PC-3 (cell line): ENCODE data around the gene DTNBP1. TPM values are rescaled to one million over a fixed set of nuclear protein-coding genes. Genes with fewer than 3 reads are reported as not detected.

Source experiments
- ATAC-seq: fragments of 200-7000 bp; cut with Tn5 transposase; 2 replicates; pipeline ENCODE4 v1.9.1; 2020; ENCODE audit warnings: mild to moderate bottlenecking, moderate library complexity
- BruUV-seq: library from RNA; stranded (reverse); fragments of 400-500 nt; replicated peaks from 2 replicates; lab custom pipeline; 2021; lab: Mats Ljungman, UMichigan
- CTCF ChIA-PET: fragments of 300-600 bp; sonication (Branson Sonifier 250); formaldehyde crosslinking; loops from one replicate; lab custom pipeline; 2022; ENCODE audit warnings: antibody characterized with exemption; lab: Charles Lee
- POLR2A ChIA-PET: fragments of 300-600 bp; sonication (Branson Sonifier 250); formaldehyde crosslinking; loops from one replicate; lab custom pipeline; 2022; ENCODE audit warnings: antibody characterized with exemption; ENCODE audit not compliant: unreplicated experiment; lab: Charles Lee
- DNase-seq: peaks from one replicate; pipeline ENCODE4 v3.0.0-alpha.2; 2015
- H2AFZ ChIP-seq: fragments of 300-600 bp; sonication (generic); 2 replicates; pipeline ENCODE4 v1.6.0; 2016; ENCODE audit warnings: antibody characterized with exemption, low read length
- H3F3A ChIP-seq: fragments of 300-600 bp; sonication (generic); one replicate; pipeline ENCODE4 v1.6.0; 2017; ENCODE audit warnings: antibody characterized with exemption, low read length, control low read depth, mild to moderate bottlenecking; ENCODE audit not compliant: unreplicated experiment
- H3K27ac ChIP-seq: fragments of 300-600 bp; sonication (generic); 2 replicates; pipeline ENCODE4 v1.5.1; 2016; ENCODE audit warnings: mild to moderate bottlenecking, low read length
- H3K27me3 ChIP-seq: fragments of 300-600 bp; sonication (generic); 2 replicates; pipeline ENCODE4 v1.6.1; 2016; ENCODE audit warnings: low read length, mixed read lengths
- H3K36me3 ChIP-seq: fragments of 300-600 bp; sonication (generic); 2 replicates; pipeline ENCODE4 v1.6.1; 2016; ENCODE audit warnings: low read depth, mixed run types, low read length, mixed read lengths
- H3K4me1 ChIP-seq: fragments of 300-600 bp; sonication (generic); 2 replicates; pipeline ENCODE4 v1.5.1; 2016; ENCODE audit warnings: low read length; ENCODE audit not compliant: insufficient read depth
- H3K4me2 ChIP-seq: fragments of 300-600 bp; sonication (generic); 2 replicates; pipeline ENCODE4 v1.6.0; 2016; ENCODE audit warnings: low read length
- H3K4me3 ChIP-seq: fragments of 300-600 bp; sonication (generic); 2 replicates; pipeline ENCODE4 v1.5.1; 2016; ENCODE audit warnings: mild to moderate bottlenecking, low read length, mixed read lengths
- H3K79me2 ChIP-seq: fragments of 300-600 bp; sonication (generic); 2 replicates; pipeline ENCODE4 v1.6.1; 2017; ENCODE audit warnings: low read length, mixed read lengths
- H3K9ac ChIP-seq: fragments of 300-600 bp; sonication (generic); 2 replicates; pipeline ENCODE4 v1.6.0; 2016; ENCODE audit warnings: mild to moderate bottlenecking, low read length
- H3K9me2 ChIP-seq: fragments of 300-600 bp; sonication (generic); replicated peaks from 2 replicates; pipeline ENCODE4 v1.6.1; 2016; ENCODE audit warnings: mixed run types, low read length, mixed read lengths
- H3K9me3 ChIP-seq: fragments of 300-600 bp; sonication (generic); 2 replicates; pipeline ENCODE4 v1.6.1; 2016; ENCODE audit warnings: low read length, mixed read lengths
- H4K20me1 ChIP-seq: fragments of 300-600 bp; sonication (generic); 2 replicates; pipeline ENCODE4 v1.6.1; 2016; ENCODE audit warnings: low read length, mixed read lengths
- CTCF ChIP-seq: fragments of 300-600 bp; sonication (generic); conservative IDR thresholded peaks from 2 replicates; pipeline ENCODE4 v1.5.1; 2017; ENCODE audit warnings: antibody characterized with exemption, low read depth, mild to moderate bottlenecking, low read length
- EZH2 ChIP-seq: fragments of 300-600 bp; sonication (generic); IDR thresholded peaks from one replicate; pipeline ENCODE4 v1.6.1; 2017; ENCODE audit warnings: antibody characterized with exemption, mild to moderate bottlenecking, low read length; ENCODE audit not compliant: unreplicated experiment
- EZH2phosphoT487 ChIP-seq: fragments of 300-600 bp; sonication (generic); IDR thresholded peaks from 2 replicates; pipeline ENCODE4 v1.6.1; 2018; ENCODE audit warnings: mild to moderate bottlenecking, antibody characterized with exemption, low read length, borderline replicate concordance
- intact Hi-C: fragments of 100-400 bp; cut with micrococcal nuclease; formaldehyde crosslinking; loops from 2 replicates; pipeline ENCODE4 v1.9.0; 2023
- total RNA-seq: library from RNA; depleted of rRNA; stranded (reverse); fragments of >200 nt; gene quantifications from 2 replicates; pipeline ENCODE4 v1.2.3, GENCODE V29; 2014

Gene DTNBP1
- total RNA-seq, 1 experiment from 2014 or later: 7.9 TPM

- CTCF ChIA-PET: no interaction called here
- Histone ChIP-seq H3K4me3 (no peak overlapping the region), H3K9ac (no peak overlapping the region), H4K20me1 (no peaks in the 10 kb centered on the region), H3K79me2 (no peaks in the 10 kb centered on the region), H3K4me1 (no peaks in the 10 kb centered on the region), H3K27me3 (no peaks in the 10 kb centered on the region), H2AFZ (no peak overlapping the region), H3K4me2 (no peak overlapping the region), H3K27ac (no peak overlapping the region), H3K9me3 (no peaks in the 10 kb centered on the region), H3F3A (no peaks in the 10 kb centered on the region), H3K9me2 (no peaks in the 10 kb centered on the region), H3K36me3 (peaks cover 8% of the 10 kb centered on the region)
- no peak for TF ChIP-seq CTCF
- no peak for TF ChIP-seq EZH2
- TF ChIP-seq EZH2phosphoT487: no peak
- ATAC-seq: no peak
- intact Hi-C loops: no loop called here
- no TSS peak for BruUV-seq
- POLR2A ChIA-PET: no interaction called here
- no peak for DNase-seq
Measured at GRCh38 chr6:15518057-15518456, 144.8 kb downstream of the DTNBP1 start.

GRCh38 chr6:15517600-15517999, 145.2 kb downstream of the DTNBP1 start:
- no peak overlapping the region for H2AFZ ChIP-seq
- peaks cover 7% of the 10 kb centered on the region for H3K36me3 ChIP-seq
- TF ChIP-seq EZH2: no peak
- no peak for TF ChIP-seq EZH2phosphoT487
- no peak for TF ChIP-seq CTCF
- H3K79me2 ChIP-seq: no peaks in the 10 kb centered on the region
- H4K20me1 ChIP-seq: no peaks in the 10 kb centered on the region
- no peak for ATAC-seq
- H3K9me3 ChIP-seq: no peaks in the 10 kb centered on the region
- no peak overlapping the region for H3K9ac ChIP-seq
- CTCF ChIA-PET: no interaction called here
- H3K4me3 ChIP-seq: no peak overlapping the region
- POLR2A ChIA-PET: no interaction called here
- no peaks in the 10 kb centered on the region for H3K9me2 ChIP-seq
- no peak for DNase-seq
- no peaks in the 10 kb centered on the region for H3K27me3 ChIP-seq
- no peaks in the 10 kb centered on the region for H3F3A ChIP-seq
- no peak overlapping the region for H3K4me2 ChIP-seq
- H3K27ac ChIP-seq: no peak overlapping the region
- H3K4me1 ChIP-seq: no peaks in the 10 kb centered on the region
- BruUV-seq: no TSS peak
- intact Hi-C loops: no loop called here

- ChIA-PET POLR2A (no interaction called here), CTCF (no interaction called here)
- no peaks in the 10 kb centered on the region for H3K9me2 ChIP-seq
- H3K4me2 ChIP-seq: no peak overlapping the region
- no peak for TF ChIP-seq EZH2phosphoT487
- H4K20me1 ChIP-seq: no peaks in the 10 kb centered on the region
- H3K9me3 ChIP-seq: no peaks in the 10 kb centered on the region
- H3K36me3 ChIP-seq: peaks cover 12% of the 10 kb centered on the region
- H3K4me1 ChIP-seq: no peaks in the 10 kb centered on the region
- no peak overlapping the region for H3K4me3 ChIP-seq
- ATAC-seq (no peak), DNase-seq (no peak)
- no peak overlapping the region for H3K27ac ChIP-seq
- intact Hi-C loops: no loop called here
- H2AFZ ChIP-seq: no peak overlapping the region
- no peaks in the 10 kb centered on the region for H3K27me3 ChIP-seq
- no peak overlapping the region for H3K9ac ChIP-seq
- no peaks in the 10 kb centered on the region for H3K79me2 ChIP-seq
- H3F3A ChIP-seq: no peaks in the 10 kb centered on the region
- no TSS peak for BruUV-seq
Measured at GRCh38 chr6:15516923-15517560, 145.8 kb downstream of the DTNBP1 start.
